Endothelial cell of umbilical vein (primary cell): ENCODE measurements around the gene TKT. TPM values are rescaled to one million over a fixed set of nuclear protein-coding genes. Genes with fewer than 3 reads are reported as not detected.

Experiments
- BruUV-seq: library from RNA; stranded (reverse); fragments of 400-500 nt; replicated peaks from 2 replicates; lab custom pipeline; 2021; lab: Mats Ljungman, UMichigan
- CTCF ChIA-PET: fragments of 300-600, 350-600 bp; sonication (Branson Sonifier 250); formaldehyde crosslinking; loops from one replicate; lab custom pipeline; 2021; ENCODE audit warnings: antibody characterized with exemption, inconsistent platforms; lab: Charles Lee
- POLR2A ChIA-PET: fragments of 300-600, 350-600 bp; sonication (Branson Sonifier 250); formaldehyde crosslinking; loops from one replicate; lab custom pipeline; 2021; ENCODE audit warnings: antibody characterized with exemption, inconsistent platforms; lab: Charles Lee
- DNase-seq: peaks from one replicate; pipeline ENCODE4 v3.0.0-alpha.2; 2011; ENCODE audit warnings: low read depth, low spot score
- FAIRE-seq: peaks from 2 replicates; lab custom pipeline; 2011; peaks lifted over from hg19 to GRCh38; lab: Jason Lieb, UNC
- H2AFZ ChIP-seq: 2 replicates; pipeline ENCODE4 v1.6.0; 2012; ENCODE audit warnings: low read depth, low read length, control low read depth, inconsistent platforms
- H3K27ac ChIP-seq: 2 replicates; pipeline ENCODE4 v1.5.1; 2011; ENCODE audit warnings: low read depth, mild to moderate bottlenecking, control low read depth, low read length, moderate library complexity; ENCODE audit not compliant: insufficient read depth
- H3K27me3 ChIP-seq, 2 experiments: 2 replicates each; pipeline versions ENCODE4 v1.6.0 to v1.6.1; 2011; ENCODE audit warnings: low read length in 2 of 2, mixed read lengths in 1 of 2; ENCODE audit not compliant: control insufficient read depth in 2 of 2, insufficient read depth in 2 of 2
- H3K36me3 ChIP-seq, 2 experiments: 2 replicates in 1 of 2; 3 replicates in 1 of 2; pipeline ENCODE4 v1.5.1; 2011; ENCODE audit warnings: low read length in 2 of 2, mild to moderate bottlenecking in 1 of 2, moderate library complexity in 1 of 2; ENCODE audit not compliant: control insufficient read depth in 2 of 2, insufficient read depth in 2 of 2; ENCODE audit errors: extremely low read depth in 1 of 2
- H3K4me1 ChIP-seq: 3 replicates; pipeline ENCODE4 v1.5.1; 2011; ENCODE audit warnings: mild to moderate bottlenecking, low read length; ENCODE audit not compliant: control insufficient read depth, insufficient read depth; ENCODE audit errors: extremely low read depth
- H3K4me2 ChIP-seq: 2 replicates; pipeline ENCODE4 v1.6.1; 2011; ENCODE audit warnings: low read length, control low read depth, mixed read lengths; ENCODE audit not compliant: insufficient read depth
- H3K4me3 ChIP-seq, 3 experiments: fragments of 200-600 bp in 1 of 3; sonication (generic), shearing (Covaris generic) in 1 of 3; replicated peaks in 1 of 3; 2 replicates each; pipeline ENCODE4 v1.5.1; 2011 to 2016; ENCODE audit warnings: control low read depth in 3 of 3, low read length in 3 of 3, mild to moderate bottlenecking in 2 of 3, inconsistent platforms in 1 of 3, low read depth in 1 of 3, moderate library complexity in 1 of 3; ENCODE audit not compliant: insufficient read depth in 1 of 3
- H3K79me2 ChIP-seq: 2 replicates; pipeline ENCODE4 v1.6.0; 2012; ENCODE audit warnings: low read length, inconsistent platforms; ENCODE audit not compliant: control insufficient read depth, insufficient read depth
- H3K9ac ChIP-seq: replicated peaks from 2 replicates; pipeline ENCODE3; 2011; ENCODE audit warnings: low read length, control low read depth; ENCODE audit not compliant: insufficient read depth; ENCODE audit errors: extremely low read depth
- H3K9me1 ChIP-seq: replicated peaks from 3 replicates; pipeline ENCODE4 v1.6.0; 2011; ENCODE audit warnings: mild to moderate bottlenecking, low read length; ENCODE audit not compliant: control insufficient read depth, insufficient read depth; ENCODE audit errors: extremely low read depth
- H3K9me3 ChIP-seq: replicated peaks from 2 replicates; pipeline ENCODE4 v1.5.1; 2012; ENCODE audit warnings: low read length, inconsistent platforms; ENCODE audit not compliant: control insufficient read depth, insufficient read depth
- H4K20me1 ChIP-seq: replicated peaks from 2 replicates; pipeline ENCODE3; 2011; ENCODE audit warnings: mild to moderate bottlenecking, low read length; ENCODE audit not compliant: control insufficient read depth, insufficient read depth; ENCODE audit errors: extremely low read depth
- CTCF ChIP-seq, 2 donors: IDR thresholded peaks; 1 replicate in 1 of 2; 2 replicates in 1 of 2; pipeline ENCODE4 v1.5.1; 2011; ENCODE audit warnings: low read length in 2 of 2, mild to moderate bottlenecking in 2 of 2, moderate library complexity in 2 of 2, control low read depth in 1 of 2, inconsistent platforms in 1 of 2, low read depth in 1 of 2; ENCODE audit not compliant: insufficient read depth in 1 of 2; ENCODE audit errors: extremely low read depth in 1 of 2
- EZH2 ChIP-seq: IDR thresholded peaks from 2 replicates; pipeline ENCODE4 v1.6.1; 2012; ENCODE audit warnings: borderline replicate concordance, low read depth, mild to moderate bottlenecking, moderate library complexity, low read length, inconsistent platforms; ENCODE audit not compliant: severe bottlenecking
- FOS ChIP-seq: IDR thresholded peaks from 2 replicates; pipeline ENCODE4 v1.6.1; 2011; ENCODE audit warnings: mild to moderate bottlenecking, low read length, moderate library complexity, borderline replicate concordance; ENCODE audit not compliant: insufficient read depth
- GATA2 ChIP-seq: IDR thresholded peaks from 2 replicates; pipeline ENCODE4 v1.7.0; 2011; ENCODE audit warnings: low read depth, mild to moderate bottlenecking, moderate library complexity, mixed read lengths, low read length; ENCODE audit not compliant: insufficient read length, insufficient read depth
- JUN ChIP-seq: IDR thresholded peaks from 2 replicates; pipeline ENCODE4 v1.6.1; 2011; ENCODE audit warnings: borderline replicate concordance, low read depth; ENCODE audit not compliant: insufficient read length, insufficient read depth
- MAX ChIP-seq: IDR thresholded peaks from 2 replicates; pipeline ENCODE4 v1.6.1; 2011; ENCODE audit not compliant: insufficient read depth, insufficient read length
- MYC ChIP-seq: IDR thresholded peaks from one replicate; pipeline ENCODE4 v1.6.1; 2011; ENCODE audit warnings: mild to moderate bottlenecking, low read depth, low read length
- POLR2A ChIP-seq: IDR thresholded peaks from 2 replicates; pipeline ENCODE4 v1.6.1; 2012; ENCODE audit warnings: low read depth, mild to moderate bottlenecking, control low read depth, low read length
- POLR2AphosphoS5 ChIP-seq: IDR thresholded peaks from 2 replicates; pipeline ENCODE4 v1.6.1; 2012; ENCODE audit warnings: low read depth, mild to moderate bottlenecking, control low read depth, low read length, moderate library complexity; ENCODE audit not compliant: insufficient read depth
- dilution Hi-C: fragments of 300-500 bp; cut with MboI; formaldehyde crosslinking; loops from one replicate; pipeline ENCODE4 v1.15.0; 2019; ENCODE audit warnings: low sequenced_read_pairs; ENCODE audit not compliant: extremely low pct_ligation_motif_present
- intact Hi-C: fragments of 100-400 bp; cut with micrococcal nuclease; formaldehyde crosslinking; loops from one replicate; pipeline ENCODE4 v1.10.0; 2022
- polyA plus RNA-seq, 4 experiments: library from polyadenylated mRNA; depleted of rRNA in 3 of 4; stranded (reverse) in 3 of 4; unstranded in 1 of 4; fragments of >200 nt; gene quantifications; 2 replicates each; pipeline versions ENCODE4 v1.2.1 to v1.2.3, GENCODE V29; 2011 to 2012; ENCODE audit warnings: missing spikeins in 1 of 4
- total RNA-seq: library from RNA; stranded (reverse); gene quantifications from 2 replicates; pipeline ENCODE4 v1.2.3, GENCODE V29; 2021

TKT gene
- total and polyA plus RNA-seq, 2 donors (not counting 3 experiments of a cell fraction or from before 2014, with no cell fraction given): 287 to 586 TPM

GRCh38 chr3:53182764-53183355 is 73.0 kb downstream of the TKT start:
- no peaks in the 10 kb centered on the region for H3K9me3 ChIP-seq
- no TSS peak for BruUV-seq
- no peak overlapping the region for H3K4me2 ChIP-seq
- H2AFZ ChIP-seq: no peak overlapping the region
- no peaks in the 10 kb centered on the region for H3K9me1 ChIP-seq
- CTCF ChIA-PET: interaction anchor here (1.0 kb wide), 1 partner anchor 24 kb away, joined by 3 read pairs; no protein-coding TSS in a partner anchor
- H3K27me3 ChIP-seq: no peaks in the 10 kb centered on the region
- H3K36me3 ChIP-seq: peaks cover 7 to 17% of the 10 kb centered on the region in 2 experiments
- no peak for TF ChIP-seq MAX
- no peak for TF ChIP-seq JUN
- TF ChIP-seq EZH2: no peak
- TF ChIP-seq FOS: no peak
- no peak for TF ChIP-seq POLR2A
- TF ChIP-seq POLR2AphosphoS5: no peak
- TF ChIP-seq MYC: no peak
- no peak for TF ChIP-seq GATA2
- no peak for TF ChIP-seq CTCF (IDR thresholded peaks at IDR 0.05; ENCODE audit: extremely low read depth in 1 of 2, insufficient read depth in 1 of 2, low read depth in 1 of 2, low read length in 2 of 2)
- no peaks in the 10 kb centered on the region for H3K4me1 ChIP-seq
- dilution Hi-C loops (no loop called here), intact Hi-C loops (no loop called here)
- H4K20me1 ChIP-seq: no peaks in the 10 kb centered on the region
- no peak overlapping the region for H3K4me3 ChIP-seq
- DNase-seq (no peak), FAIRE-seq (no peak)
- H3K79me2 ChIP-seq: no peaks in the 10 kb centered on the region
- POLR2A ChIA-PET: no interaction called here
- H3K9ac ChIP-seq: no peak overlapping the region
- H3K27ac ChIP-seq: no peak overlapping the region
